ENCODE data around the gene TSC1.
"Not testable (repeated sequence)": the region's sequence is repeated elsewhere in the genome, so short reads cannot be mapped to it uniquely, and the experiment has no call there.

TSC1 gene

GRCh38 chr9:132973713-132974112 lies 29.3 kb upstream of the TSC1 start:
- DNase-seq (ENCODE audit: insufficient read length, low spot score) (no peak), FAIRE-seq (no peak)
- no peak for TF ChIP-seq CTCF (IDR thresholded peaks at IDR 0.05; ENCODE audit: insufficient read depth, missing control alignments)

GRCh38 chr9:132973166-132973565 lies 28.8 kb upstream of the TSC1 start:
- FAIRE-seq (no peak), DNase-seq (ENCODE audit: insufficient read length, low spot score) (no peak)
- TF ChIP-seq CTCF (IDR thresholded peaks at IDR 0.05; ENCODE audit: insufficient read depth, missing control alignments): no peak

GRCh38 chr9:132970324-132971062 lies 26.1 kb upstream of the TSC1 start:
- no peak for FAIRE-seq
- DNase-seq (ENCODE audit: insufficient read length, low spot score): no peak
- TF ChIP-seq CTCF (IDR thresholded peaks at IDR 0.05; ENCODE audit: insufficient read depth, missing control alignments): no peak

DNA sequence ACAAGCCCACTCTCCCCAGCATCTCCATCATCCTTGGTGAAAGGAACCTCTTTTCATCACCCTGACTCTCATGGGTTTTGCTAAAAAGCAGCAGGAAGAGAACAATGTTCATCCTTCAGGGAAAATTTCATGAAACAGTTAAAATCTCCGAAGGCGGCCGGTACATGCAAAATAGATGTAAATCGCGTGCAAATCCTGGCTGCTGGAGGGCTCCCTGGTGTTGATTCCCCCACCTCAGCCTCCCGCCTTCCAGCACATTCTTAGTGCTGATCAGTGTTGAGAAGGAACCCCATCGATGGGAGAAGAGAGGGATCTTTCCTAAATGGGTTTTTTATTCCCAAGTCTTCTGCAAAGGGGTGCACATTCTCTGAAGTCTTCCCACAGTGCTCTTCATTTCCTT lies 25.4 kb upstream of the TSC1 start:
- TF ChIP-seq CTCF (IDR thresholded peaks at IDR 0.05; ENCODE audit: insufficient read depth, missing control alignments): no peak
- FAIRE-seq: no peak
- no peak for DNase-seq (ENCODE audit: insufficient read length, low spot score)

GRCh38 chr9:132967908-132968307 lies 23.5 kb upstream of the TSC1 start:
- FAIRE-seq; DNase-seq (ENCODE audit: insufficient read length, low spot score): not testable (repeated sequence)

DNA sequence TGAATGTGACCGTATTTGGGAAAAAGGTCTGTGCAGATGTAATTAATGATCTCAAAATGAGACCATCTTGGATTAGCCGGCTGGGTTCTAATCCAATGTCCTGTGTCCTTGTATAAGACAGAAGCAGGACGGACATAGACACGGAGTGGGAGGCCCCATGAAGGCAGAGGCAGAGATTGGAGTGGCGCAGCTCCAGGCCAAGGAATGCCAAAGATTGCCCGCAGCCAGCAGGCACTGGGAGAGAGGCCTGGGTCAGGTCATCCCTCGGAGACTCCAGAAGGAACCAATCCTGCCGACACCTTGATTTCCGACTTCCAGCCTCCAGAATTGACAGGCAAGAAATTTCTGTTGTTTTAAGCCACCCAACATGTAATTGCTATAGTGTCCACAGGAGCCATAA lies 21.1 kb upstream of the TSC1 start:
- TF ChIP-seq CTCF (IDR thresholded peaks at IDR 0.05; ENCODE audit: insufficient read depth, missing control alignments): no peak
- no peak for DNase-seq (ENCODE audit: insufficient read length, low spot score)
- FAIRE-seq: no peak

- no peak for TF ChIP-seq CTCF (IDR thresholded peaks at IDR 0.05; ENCODE audit: insufficient read depth, missing control alignments)
- no peak for DNase-seq (ENCODE audit: insufficient read length, low spot score)
- no peak for FAIRE-seq
Measured at GRCh38 chr9:132961002-132961401, 16.6 kb upstream of the TSC1 start.

GRCh38 chr9:132957805-132958204 lies 13.4 kb upstream of the TSC1 start:
- DNase-seq (ENCODE audit: insufficient read length, low spot score) (no peak), FAIRE-seq (no peak)

More at GRCh38 chr9:132957805-132958204, 13.4 kb upstream of the TSC1 start:
- TF ChIP-seq CTCF (IDR thresholded peaks at IDR 0.05; ENCODE audit: insufficient read depth, missing control alignments): no peak

Measured in D721Med (cell line).